D721Med (cell line): ENCODE results near the gene GPRIN1.
A peak's percentile ranks its signal among the peaks of the same experiment; 100 is the strongest.

Experiments
- DNase-seq: peaks from one replicate; pipeline ENCODE4 v3.0.0; 2011; ENCODE audit warnings: low spot score; ENCODE audit not compliant: insufficient read length
- FAIRE-seq: peaks from 2 replicates; lab custom pipeline; 2011; peaks lifted over from hg19 to GRCh38; lab: Jason Lieb, UNC
- CTCF ChIP-seq: IDR thresholded peaks from 2 replicates; pipeline ENCODE4 v1.5.1; 2012; ENCODE audit warnings: mild to moderate bottlenecking, control low read depth; ENCODE audit not compliant: insufficient read depth; ENCODE audit errors: missing control alignments

The GPRIN1 gene

GRCh38 chr5:176653401-176654385 lies 43.7 kb upstream of the GPRIN1 start:
- no peak for FAIRE-seq
- no peak for DNase-seq
- no peak for TF ChIP-seq CTCF

- DNase-seq (no peak), FAIRE-seq (no peak)
- TF ChIP-seq CTCF: no peak
Observed at GRCh38 chr5:176652136-176652535, 42.2 kb upstream of the GPRIN1 start.

- DNase-seq (no peak), FAIRE-seq (no peak)
- no peak for TF ChIP-seq CTCF
Observed at GRCh38 chr5:176651472-176651980, 41.6 kb upstream of the GPRIN1 start.

GRCh38 chr5:176650354-176650884 lies 40.5 kb upstream of the GPRIN1 start:
- no peak for TF ChIP-seq CTCF
- FAIRE-seq (no peak), DNase-seq (no peak)

GRCh38 chr5:176648474-176649194 lies 38.7 kb upstream of the GPRIN1 start:
- no peak for DNase-seq
- no peak for TF ChIP-seq CTCF
- no peak for FAIRE-seq

- TF ChIP-seq CTCF: no peak
- FAIRE-seq (no peak), DNase-seq (peak; percentile 75)
Observed at GRCh38 chr5:176647843-176648473, 38.0 kb upstream of the GPRIN1 start.
